ENCODE data around the gene COL21A1. TPM values are rescaled to one million over a fixed set of nuclear protein-coding genes. Genes with fewer than 3 reads are reported as not detected.

COL21A1 gene
- total RNA-seq, 1 experiment from 2014 or later = 1.8 TPM

GRCh38 chr6:56293781-56294180 is 46.4 kb upstream of the COL21A1 start:
- no peak overlapping the region for H4K5ac ChIP-seq (ENCODE audit: insufficient read length, low read depth, low read length)
- no peaks in the 10 kb centered on the region for H3K79me2 ChIP-seq (ENCODE audit: insufficient read depth, low read length)
- H2BK5ac ChIP-seq (ENCODE audit: insufficient read length, low read length) = no peak overlapping the region
- no peak overlapping the region for H3T11ph ChIP-seq (ENCODE audit: low read length)
- TF ChIP-seq CTCF (conservative IDR thresholded peaks at IDR 0.05) = no peak
- no peaks in the 10 kb centered on the region for H4K20me1 ChIP-seq (ENCODE audit: control insufficient read depth, insufficient read depth, insufficient read length)
- Mint-ChIP-seq H3K27ac (no peak overlapping the region), H3K27me3 (ENCODE audit: low read depth) (no peaks in the 10 kb centered on the region), H3K4me3 (no peak overlapping the region), H3K36me3 (ENCODE audit: insufficient read depth in 1 of 3, low read depth in 3 of 3) (no peaks in the 10 kb centered on the region), H3K9me3 (no peaks in the 10 kb centered on the region), H3K4me1 (peaks cover 3% of the 10 kb centered on the region in 2 experiments; a peak in 3 of 4 replicates)
- WGBS (ENCODE audit: extremely low coverage, insufficient read length, low lambda C conversion rate) = no CpG with 5 or more reads among the region's 3 CpGs
- H2BK12ac ChIP-seq (ENCODE audit: insufficient read length, low read depth, low read length) = no peak overlapping the region
- H4K91ac ChIP-seq (ENCODE audit: insufficient read length, low read depth, low read length) = no peak overlapping the region
- no peak overlapping the region for H2AFZ ChIP-seq (ENCODE audit: low read length)
- H3K79me1 ChIP-seq (ENCODE audit: insufficient read depth, low read depth, low read length, poor library complexity, severe bottlenecking) = no peaks in the 10 kb centered on the region
- H3K23ac ChIP-seq (ENCODE audit: insufficient read length, low read depth, low read length) = no peak overlapping the region
- H2BK20ac ChIP-seq (ENCODE audit: low read depth, low read length, poor library complexity, severe bottlenecking) = no peak overlapping the region
- no peak overlapping the region for H3K4ac ChIP-seq (ENCODE audit: low read depth, low read length)
- no peaks in the 10 kb centered on the region for H3K27me3 ChIP-seq (ENCODE audit: insufficient read depth, low read length)
- no peak overlapping the region for H3K4me2 ChIP-seq (ENCODE audit: insufficient read depth, insufficient read length, low read length)
- H3K56ac ChIP-seq (ENCODE audit: insufficient read length, low read depth, low read length) = no peak overlapping the region
- no peak overlapping the region for H3K9ac ChIP-seq (ENCODE audit: extremely low read depth, insufficient read length, low read length)
- no peak overlapping the region for H4K8ac ChIP-seq (replicated peaks; ENCODE audit: insufficient read length, low read depth, low read length)
- H2AK5ac ChIP-seq (ENCODE audit: insufficient read length, low read length) = no peak overlapping the region
- H3K4me1 ChIP-seq (ENCODE audit: insufficient read depth, low read length) = no peaks in the 10 kb centered on the region
- H2BK15ac ChIP-seq (ENCODE audit: low read depth, low read length) = no peak overlapping the region
- H3K23me2 ChIP-seq (ENCODE audit: insufficient read length, low read depth, low read length, poor library complexity, severe bottlenecking) = no peaks in the 10 kb centered on the region
- H2BK120ac ChIP-seq (ENCODE audit: low read depth, low read length, poor library complexity, severe bottlenecking) = no peak overlapping the region
- no peaks in the 10 kb centered on the region for H3K9me3 ChIP-seq (ENCODE audit: control insufficient read depth, low read depth, low read length)
- H3K14ac ChIP-seq (ENCODE audit: insufficient read depth, low read length) = no peak overlapping the region
- H3K18ac ChIP-seq (ENCODE audit: insufficient read length, low read depth, low read length) = no peak overlapping the region
- DNase-seq = no peak
- H3K27ac ChIP-seq (ENCODE audit: insufficient read length, low read depth, low read length) = no peak overlapping the region
